ENCODE results near the gene MDM1. TPM values are rescaled to one million over a fixed set of nuclear protein-coding genes. Genes with fewer than 3 reads are reported as not detected.

MDM1 gene
- polyA plus RNA-seq, 1 donor (not counting 4 experiments of a cell fraction or from before 2014, with no cell fraction given), result 7.5 TPM

- Histone ChIP-seq H3K79me2 (ENCODE audit: control insufficient read depth, insufficient read depth, low read length) (no peaks in the 10 kb centered on the region), H3K9me3 (ENCODE audit: control insufficient read depth, low read depth, low read length) (no peaks in the 10 kb centered on the region), H3K27me3 (ENCODE audit: control insufficient read depth, extremely low read depth, insufficient read depth, low read length) (no peaks in the 10 kb centered on the region), H3K4me2 (ENCODE audit: control insufficient read depth, extremely low read depth, insufficient read depth, low read depth, low read length) (no peak overlapping the region), H3K4me3 (ENCODE audit: control insufficient read depth in 2 of 3, extremely low read depth in 1 of 3, insufficient read depth in 2 of 3, low read depth in 1 of 3, low read length in 3 of 3) (no peak overlapping the region), H4K20me1 (ENCODE audit: control insufficient read depth, extremely low read depth, insufficient read depth, low read length) (no peaks in the 10 kb centered on the region), H3K9ac (ENCODE audit: control insufficient read depth, extremely low read depth, insufficient read depth, low read length) (no peak overlapping the region), H2AFZ (ENCODE audit: control insufficient read depth, low read length) (no peak overlapping the region), H3K9me1 (ENCODE audit: control insufficient read depth, extremely low read depth, insufficient read depth, low read length) (no peaks in the 10 kb centered on the region), H3K27ac (ENCODE audit: control insufficient read depth, insufficient read depth, low read length) (no peak overlapping the region), H3K36me3 (ENCODE audit: control insufficient read depth in 2 of 2, extremely low read depth in 1 of 2, insufficient read depth in 2 of 2, low read length in 2 of 2) (peaks cover 0 to 3% of the 10 kb centered on the region in 2 experiments), H3K4me1 (ENCODE audit: control insufficient read depth, extremely low read depth, insufficient read depth, low read length) (peaks cover 4% of the 10 kb centered on the region)
- dilution Hi-C loops (cut with MboI; ENCODE audit: extremely low pct_ligation_motif_present, low sequenced_read_pairs), result loop anchor here (25.0 kb wide), 1 partner anchor 98 kb away; no protein-coding TSS in a partner anchor
- no peak for TF ChIP-seq CTCF (optimal IDR thresholded peaks at IDR 0.05 in 1 of 3, IDR thresholded peaks at IDR 0.05 in 1 of 3, conservative IDR thresholded peaks at IDR 0.05 in 1 of 3; ENCODE audit: extremely low read depth in 1 of 3, insufficient read depth in 2 of 3, low read length in 3 of 3)
- TF ChIP-seq EZH2 (IDR thresholded peaks at IDR 0.05; ENCODE audit: low read length), result no peak
- peak; percentile 26 for FAIRE-seq
- no peak for DNase-seq (ENCODE audit: low read depth, low spot score)
Observed at GRCh38 chr12:68310370-68310769, 21.8 kb downstream of the MDM1 start.

GRCh38 chr12:68306564-68306963 lies 25.6 kb downstream of the MDM1 start:
- no peaks in the 10 kb centered on the region for H3K9me1 ChIP-seq (ENCODE audit: control insufficient read depth, extremely low read depth, insufficient read depth, low read length)
- no peaks in the 10 kb centered on the region for H3K79me2 ChIP-seq (ENCODE audit: control insufficient read depth, insufficient read depth, low read length)
- H2AFZ ChIP-seq (ENCODE audit: control insufficient read depth, low read length), result no peak overlapping the region
- no peak for TF ChIP-seq EZH2 (IDR thresholded peaks at IDR 0.05; ENCODE audit: low read length)
- no peak for TF ChIP-seq CTCF (optimal IDR thresholded peaks at IDR 0.05 in 1 of 3, IDR thresholded peaks at IDR 0.05 in 1 of 3, conservative IDR thresholded peaks at IDR 0.05 in 1 of 3; ENCODE audit: extremely low read depth in 1 of 3, insufficient read depth in 2 of 3, low read length in 3 of 3)
- H3K36me3 ChIP-seq (ENCODE audit: control insufficient read depth in 2 of 2, extremely low read depth in 1 of 2, insufficient read depth in 2 of 2, low read length in 2 of 2), result no peaks in the 10 kb centered on the region
- peaks cover 4% of the 10 kb centered on the region for H3K4me1 ChIP-seq (ENCODE audit: control insufficient read depth, extremely low read depth, insufficient read depth, low read length)
- no peak overlapping the region for H3K27ac ChIP-seq (ENCODE audit: control insufficient read depth, insufficient read depth, low read length)
- no peak overlapping the region for H3K9ac ChIP-seq (ENCODE audit: control insufficient read depth, extremely low read depth, insufficient read depth, low read length)
- FAIRE-seq (no peak), DNase-seq (ENCODE audit: low read depth, low spot score) (no peak)
- H3K27me3 ChIP-seq (ENCODE audit: control insufficient read depth, extremely low read depth, insufficient read depth, low read length), result no peaks in the 10 kb centered on the region
- H3K9me3 ChIP-seq (ENCODE audit: control insufficient read depth, low read depth, low read length), result no peaks in the 10 kb centered on the region
- no peak overlapping the region for H3K4me3 ChIP-seq (ENCODE audit: control insufficient read depth in 2 of 3, extremely low read depth in 1 of 3, insufficient read depth in 2 of 3, low read depth in 1 of 3, low read length in 3 of 3)
- H3K4me2 ChIP-seq (ENCODE audit: control insufficient read depth, extremely low read depth, insufficient read depth, low read depth, low read length), result no peak overlapping the region
- H4K20me1 ChIP-seq (ENCODE audit: control insufficient read depth, extremely low read depth, insufficient read depth, low read length), result no peaks in the 10 kb centered on the region
- dilution Hi-C loops (cut with MboI; ENCODE audit: extremely low pct_ligation_motif_present, low sequenced_read_pairs), result loop anchor here (25.0 kb wide), 1 partner anchor 94 kb away; no protein-coding TSS in a partner anchor
